ENCODE measurements around the gene CFAP74.

GRCh38 chr1:1974834-1975233 is 28.8 kb downstream of the CFAP74 start:
- TF ChIP-seq POLR2A (IDR thresholded peaks at IDR 0.05; ENCODE audit: low read length): no peak
- TF ChIP-seq GATA1 (IDR thresholded peaks at IDR 0.05; ENCODE audit: low read depth, low read length): no peak

Data from erythroblast (primary cell).